ENCODE measurements around the gene DUSP7. TPM values are rescaled to one million over a fixed set of nuclear protein-coding genes. Genes with fewer than 3 reads are reported as not detected.

DUSP7 gene
- total RNA-seq, 1 experiment from 2014 or later, result 20.1 TPM

- CTCF ChIA-PET, result no interaction called here
- H3K27ac ChIP-seq (ENCODE audit: low read depth, low read length, poor library complexity, severe bottlenecking), result no peak overlapping the region
Observed at GRCh38 chr3:52092271-52092660, 35.9 kb upstream of the DUSP7 start.

DNA sequence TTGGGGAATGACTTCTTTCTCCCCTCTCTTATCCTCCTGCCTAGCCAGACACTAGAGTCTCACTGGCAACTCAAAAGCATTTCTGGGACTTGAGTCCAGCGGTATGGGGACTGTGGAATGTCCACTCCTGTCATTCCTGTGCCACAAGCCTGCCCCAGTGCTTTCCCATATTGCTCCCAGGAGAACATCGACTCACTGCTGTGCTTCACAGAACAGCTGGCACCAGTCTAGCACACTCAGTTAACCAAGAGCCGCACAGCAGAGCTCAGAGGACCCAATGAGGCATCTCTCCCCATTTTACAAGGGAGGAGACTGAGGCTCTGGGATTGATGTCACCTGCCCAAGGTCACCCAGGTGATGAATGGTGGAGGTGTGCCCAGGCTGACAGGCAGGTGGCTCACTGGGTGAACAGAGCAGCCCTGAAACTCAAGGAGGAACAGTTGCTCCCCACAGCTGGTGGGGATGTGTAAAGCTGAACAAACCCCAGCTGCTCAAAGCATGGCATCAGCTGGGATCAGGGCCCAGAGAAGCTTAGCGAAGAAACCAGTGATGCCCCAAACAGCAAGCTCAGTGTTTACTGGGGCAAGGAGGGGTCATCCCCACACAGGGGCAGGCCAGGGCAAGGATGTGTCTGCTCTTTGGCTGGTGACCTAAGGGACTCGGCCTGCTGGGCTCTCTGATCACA, 35.4 kb upstream of the DUSP7 start:
- intact Hi-C loops (cut with micrococcal nuclease; ENCODE audit: unreplicated experiment), result no loop called here
- Histone ChIP-seq H3K4me1 (ENCODE audit: insufficient read depth, low read length, poor library complexity, severe bottlenecking) (no peaks in the 10 kb centered on the region), H3K27ac (ENCODE audit: low read depth, low read length, poor library complexity, severe bottlenecking) (no peak overlapping the region), H3K36me3 (ENCODE audit: insufficient read depth, low read length, poor library complexity, severe bottlenecking) (no peaks in the 10 kb centered on the region), H3K4me3 (ENCODE audit: low read depth, low read length, poor library complexity, severe bottlenecking) (no peak overlapping the region), H3K9me3 (ENCODE audit: low read depth, low read length, poor library complexity, severe bottlenecking) (no peaks in the 10 kb centered on the region), H3K27me3 (replicated peaks; ENCODE audit: insufficient read depth, low read depth, low read length, poor library complexity) (no peaks in the 10 kb centered on the region)
- BruUV-seq (replicated peaks), result no TSS peak
- DNase-seq (ENCODE audit: low spot score), result no peak
- CTCF ChIA-PET, result no interaction called here
- POLR2A ChIA-PET (ENCODE audit: low non-redundant PET), result no interaction called here
- no peak for TF ChIP-seq EZH2 (IDR thresholded peaks at IDR 0.05; ENCODE audit: borderline replicate concordance, low read depth, low read length, poor library complexity, severe bottlenecking)
- TF ChIP-seq, protein P1, sequence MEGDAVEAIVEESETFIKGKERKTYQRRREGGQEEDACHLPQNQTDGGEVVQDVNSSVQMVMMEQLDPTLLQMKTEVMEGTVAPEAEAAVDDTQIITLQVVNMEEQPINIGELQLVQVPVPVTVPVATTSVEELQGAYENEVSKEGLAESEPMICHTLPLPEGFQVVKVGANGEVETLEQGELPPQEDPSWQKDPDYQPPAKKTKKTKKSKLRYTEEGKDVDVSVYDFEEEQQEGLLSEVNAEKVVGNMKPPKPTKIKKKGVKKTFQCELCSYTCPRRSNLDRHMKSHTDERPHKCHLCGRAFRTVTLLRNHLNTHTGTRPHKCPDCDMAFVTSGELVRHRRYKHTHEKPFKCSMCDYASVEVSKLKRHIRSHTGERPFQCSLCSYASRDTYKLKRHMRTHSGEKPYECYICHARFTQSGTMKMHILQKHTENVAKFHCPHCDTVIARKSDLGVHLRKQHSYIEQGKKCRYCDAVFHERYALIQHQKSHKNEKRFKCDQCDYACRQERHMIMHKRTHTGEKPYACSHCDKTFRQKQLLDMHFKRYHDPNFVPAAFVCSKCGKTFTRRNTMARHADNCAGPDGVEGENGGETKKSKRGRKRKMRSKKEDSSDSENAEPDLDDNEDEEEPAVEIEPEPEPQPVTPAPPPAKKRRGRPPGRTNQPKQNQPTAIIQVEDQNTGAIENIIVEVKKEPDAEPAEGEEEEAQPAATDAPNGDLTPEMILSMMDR (conservative IDR thresholded peaks at IDR 0.05; ENCODE audit: low read depth, low read length), result no peak

More at GRCh38 chr3:52092271-52092660, 35.9 kb upstream of the DUSP7 start:
- H3K4me3 ChIP-seq (ENCODE audit: low read depth, low read length, poor library complexity, severe bottlenecking), result no peak overlapping the region
- H3K4me1 ChIP-seq (ENCODE audit: insufficient read depth, low read length, poor library complexity, severe bottlenecking), result no peaks in the 10 kb centered on the region
- no peaks in the 10 kb centered on the region for H3K27me3 ChIP-seq (replicated peaks; ENCODE audit: insufficient read depth, low read depth, low read length, poor library complexity)
- H3K36me3 ChIP-seq (ENCODE audit: insufficient read depth, low read length, poor library complexity, severe bottlenecking), result no peaks in the 10 kb centered on the region
- POLR2A ChIA-PET (ENCODE audit: low non-redundant PET), result no interaction called here
- BruUV-seq (replicated peaks), result no TSS peak
- no peaks in the 10 kb centered on the region for H3K9me3 ChIP-seq (ENCODE audit: low read depth, low read length, poor library complexity, severe bottlenecking)
- intact Hi-C loops (cut with micrococcal nuclease; ENCODE audit: unreplicated experiment), result no loop called here
- no peak for TF ChIP-seq EZH2 (IDR thresholded peaks at IDR 0.05; ENCODE audit: borderline replicate concordance, low read depth, low read length, poor library complexity, severe bottlenecking)
- TF ChIP-seq, protein P1 (conservative IDR thresholded peaks at IDR 0.05; ENCODE audit: low read depth, low read length), result no peak
- no peak for DNase-seq (ENCODE audit: low spot score)

DNA sequence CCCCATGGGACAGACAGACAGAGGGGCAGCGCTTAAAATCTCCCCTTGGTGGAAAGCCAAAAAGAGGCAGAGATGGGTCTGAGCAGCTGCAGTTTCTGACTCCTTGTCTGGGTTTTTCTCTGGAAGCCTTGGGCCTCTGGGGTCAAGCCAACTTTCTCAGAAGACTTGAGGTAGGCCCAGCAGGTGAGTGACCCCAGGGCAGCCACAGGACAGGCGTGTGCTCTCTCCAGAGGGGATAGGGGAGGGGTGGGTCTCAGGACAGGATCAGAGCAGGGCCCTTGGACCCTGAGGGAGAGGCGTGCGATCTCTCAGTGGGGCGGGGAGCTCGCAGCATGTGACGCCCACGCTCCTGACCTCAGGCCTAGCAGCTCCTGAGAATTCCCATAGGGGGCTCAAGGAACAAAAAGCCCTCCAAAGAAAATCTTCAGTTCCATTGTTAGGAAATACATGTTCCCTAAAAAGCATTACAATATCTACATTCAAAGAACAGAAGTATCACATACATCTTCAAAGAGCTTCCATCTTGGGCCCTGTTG, 34.6 kb upstream of the DUSP7 start:
- Histone ChIP-seq H3K27me3 (replicated peaks; ENCODE audit: insufficient read depth, low read depth, low read length, poor library complexity) (no peaks in the 10 kb centered on the region), H3K36me3 (ENCODE audit: insufficient read depth, low read length, poor library complexity, severe bottlenecking) (no peaks in the 10 kb centered on the region), H3K4me1 (ENCODE audit: insufficient read depth, low read length, poor library complexity, severe bottlenecking) (no peaks in the 10 kb centered on the region), H3K9me3 (ENCODE audit: low read depth, low read length, poor library complexity, severe bottlenecking) (no peaks in the 10 kb centered on the region), H3K27ac (ENCODE audit: low read depth, low read length, poor library complexity, severe bottlenecking) (no peak overlapping the region), H3K4me3 (ENCODE audit: low read depth, low read length, poor library complexity, severe bottlenecking) (no peak overlapping the region)
- intact Hi-C loops (cut with micrococcal nuclease; ENCODE audit: unreplicated experiment), result no loop called here
- POLR2A ChIA-PET (ENCODE audit: low non-redundant PET), result no interaction called here
- BruUV-seq (replicated peaks), result no TSS peak
- CTCF ChIA-PET, result no interaction called here
- DNase-seq (ENCODE audit: low spot score), result no peak
- TF ChIP-seq, protein P1 (conservative IDR thresholded peaks at IDR 0.05; ENCODE audit: low read depth, low read length), result no peak
- TF ChIP-seq EZH2 (IDR thresholded peaks at IDR 0.05; ENCODE audit: borderline replicate concordance, low read depth, low read length, poor library complexity, severe bottlenecking), result no peak

Data from A673 (cell line).